ENCODE data around the gene SMC1B.

SMC1B gene

GRCh38 chr22:45316796-45317526 lies 96.4 kb downstream of the SMC1B start:
- DNase-seq (ENCODE audit: low spot score) = no peak
- TF ChIP-seq, protein P1, sequence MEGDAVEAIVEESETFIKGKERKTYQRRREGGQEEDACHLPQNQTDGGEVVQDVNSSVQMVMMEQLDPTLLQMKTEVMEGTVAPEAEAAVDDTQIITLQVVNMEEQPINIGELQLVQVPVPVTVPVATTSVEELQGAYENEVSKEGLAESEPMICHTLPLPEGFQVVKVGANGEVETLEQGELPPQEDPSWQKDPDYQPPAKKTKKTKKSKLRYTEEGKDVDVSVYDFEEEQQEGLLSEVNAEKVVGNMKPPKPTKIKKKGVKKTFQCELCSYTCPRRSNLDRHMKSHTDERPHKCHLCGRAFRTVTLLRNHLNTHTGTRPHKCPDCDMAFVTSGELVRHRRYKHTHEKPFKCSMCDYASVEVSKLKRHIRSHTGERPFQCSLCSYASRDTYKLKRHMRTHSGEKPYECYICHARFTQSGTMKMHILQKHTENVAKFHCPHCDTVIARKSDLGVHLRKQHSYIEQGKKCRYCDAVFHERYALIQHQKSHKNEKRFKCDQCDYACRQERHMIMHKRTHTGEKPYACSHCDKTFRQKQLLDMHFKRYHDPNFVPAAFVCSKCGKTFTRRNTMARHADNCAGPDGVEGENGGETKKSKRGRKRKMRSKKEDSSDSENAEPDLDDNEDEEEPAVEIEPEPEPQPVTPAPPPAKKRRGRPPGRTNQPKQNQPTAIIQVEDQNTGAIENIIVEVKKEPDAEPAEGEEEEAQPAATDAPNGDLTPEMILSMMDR (IDR thresholded peaks at IDR 0.05; ENCODE audit: extremely low read depth, missing control alignments) = no peak

DNA sequence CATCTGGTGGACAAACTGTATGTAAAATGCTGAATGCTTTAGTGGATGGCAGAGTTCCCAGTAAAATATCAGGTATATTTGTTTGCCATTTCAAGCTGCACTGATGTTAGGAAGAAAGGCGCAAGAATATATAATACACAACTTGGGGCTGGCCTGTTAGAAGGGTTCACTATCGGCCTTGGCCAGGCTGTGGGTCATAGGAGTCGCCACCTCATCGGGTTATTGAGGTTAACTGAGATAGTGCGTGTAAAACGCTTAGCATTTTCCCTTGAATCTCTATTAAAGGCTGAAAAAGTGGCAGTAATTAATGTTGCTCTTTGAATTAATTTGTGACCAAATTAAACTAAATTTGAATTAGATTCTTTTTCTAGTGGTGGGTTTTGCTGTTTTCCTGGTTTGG lies 98.6 kb downstream of the SMC1B start:
- TF ChIP-seq, protein P1 (IDR thresholded peaks at IDR 0.05; ENCODE audit: extremely low read depth, missing control alignments) = no peak
- no peak for DNase-seq (ENCODE audit: low spot score)

- TF ChIP-seq, protein P1 (IDR thresholded peaks at IDR 0.05; ENCODE audit: extremely low read depth, missing control alignments) = no peak
- no peak for DNase-seq (ENCODE audit: low spot score)
These were observed 99.2 kb downstream of the SMC1B start for GRCh38 chr22:45314054-45314721.

- DNase-seq (ENCODE audit: low spot score) = no peak
- TF ChIP-seq, protein P1 (IDR thresholded peaks at IDR 0.05; ENCODE audit: extremely low read depth, missing control alignments) = no peak
These were observed 100.5 kb downstream of the SMC1B start for GRCh38 chr22:45312856-45313255.

DNA sequence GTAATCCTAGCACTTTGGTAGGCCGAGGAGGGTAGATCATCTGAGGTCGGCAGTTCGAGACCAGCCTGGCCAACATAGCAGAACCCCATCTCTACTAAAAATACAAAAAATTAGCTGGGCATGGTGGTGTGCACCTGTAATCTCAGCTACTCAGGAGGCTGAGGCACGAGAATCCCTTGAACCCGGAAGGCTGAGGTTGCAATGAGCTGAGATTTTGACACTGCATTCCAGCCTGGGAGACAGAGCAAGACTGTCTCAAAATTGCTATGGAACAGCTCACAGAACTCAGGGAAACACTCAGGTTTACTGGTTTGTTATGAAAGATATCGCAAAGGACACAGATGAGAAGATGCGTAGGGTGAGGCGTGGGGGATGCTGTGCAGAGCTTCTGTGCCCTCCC lies 101.0 kb downstream of the SMC1B start:
- no peak for DNase-seq (ENCODE audit: low spot score)
- TF ChIP-seq, protein P1 (IDR thresholded peaks at IDR 0.05; ENCODE audit: extremely low read depth, missing control alignments) = no peak

- TF ChIP-seq, protein P1 (IDR thresholded peaks at IDR 0.05; ENCODE audit: extremely low read depth, missing control alignments) = no peak
- DNase-seq (ENCODE audit: low spot score) = no peak
These were observed 102.3 kb downstream of the SMC1B start for GRCh38 chr22:45310977-45311531.

DNA sequence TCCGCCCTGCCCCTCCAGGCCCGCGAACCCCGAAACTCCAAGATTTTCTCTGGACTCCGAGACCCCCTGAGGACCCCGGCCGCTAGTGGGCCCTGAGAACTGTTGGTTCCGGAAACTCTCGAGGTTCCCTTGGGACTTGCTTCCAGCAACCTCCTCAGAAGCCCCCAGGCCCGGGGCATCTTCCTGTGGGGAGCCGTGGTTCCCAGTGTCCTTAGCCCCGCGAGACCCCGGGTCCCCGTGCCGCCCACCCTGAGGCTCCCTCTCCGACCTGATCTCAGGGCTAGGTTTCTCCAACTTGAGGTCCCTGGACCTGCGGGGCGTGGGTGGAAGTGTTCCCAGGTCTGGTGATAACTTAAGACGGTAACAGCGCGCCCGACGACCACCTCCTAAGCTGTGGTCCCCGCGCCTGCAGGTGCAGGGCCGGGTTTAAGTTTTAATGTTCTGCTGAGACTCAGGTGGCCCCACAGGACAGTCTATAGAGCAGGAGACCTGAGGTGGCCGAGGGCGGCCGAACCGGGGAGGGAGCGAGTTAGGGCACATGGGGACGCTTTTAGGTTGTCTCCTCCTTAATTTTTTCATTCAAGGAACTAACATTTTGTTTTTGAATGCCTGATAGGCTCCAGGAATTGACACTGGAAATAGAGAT lies 102.9 kb downstream of the SMC1B start:
- DNase-seq (ENCODE audit: low spot score) = no peak
- TF ChIP-seq, protein P1 (IDR thresholded peaks at IDR 0.05; ENCODE audit: extremely low read depth, missing control alignments) = no peak

Measured in GM20000 (cell line).